IPS DF 6.9 (cell line): ENCODE results near the gene TCF4.

ENCODE experiments used
- DNase-seq: peaks from one replicate; pipeline ENCODE4 v3.0.0-alpha.2; 2013; ENCODE audit warnings: low read depth, low spot score
- H3K27ac ChIP-seq: one replicate; pipeline ENCODE4 v1.5.1; 2013; ENCODE audit warnings: low read length, control low read depth
- H3K27me3 ChIP-seq: 2 replicates; pipeline ENCODE4 v1.6.1; 2013; ENCODE audit warnings: mild to moderate bottlenecking, low read length; ENCODE audit not compliant: control insufficient read depth, insufficient read depth
- H3K36me3 ChIP-seq: 2 replicates; pipeline ENCODE4 v1.6.1; 2013; ENCODE audit warnings: low read length; ENCODE audit not compliant: control insufficient read depth, insufficient read depth
- H3K4me1 ChIP-seq: 2 replicates; pipeline ENCODE4 v1.6.1; 2013; ENCODE audit warnings: low read length; ENCODE audit not compliant: control insufficient read depth, insufficient read depth
- H3K4me3 ChIP-seq: 2 replicates; pipeline ENCODE4 v1.5.1; 2013; ENCODE audit warnings: mild to moderate bottlenecking, low read length
- H3K9me3 ChIP-seq: 2 replicates; pipeline ENCODE4 v1.6.1; 2013; ENCODE audit warnings: low read length, inconsistent platforms; ENCODE audit not compliant: control insufficient read depth, insufficient read depth
- WGBS: extraction: QIAGEN DNeasy Blood & Tissue Kit; methylation state at CpG from one replicate; pipeline ENCODE4 v1.1.7; 2013; ENCODE audit warnings: mixed read lengths, missing lambda C conversion rate; ENCODE audit not compliant: insufficient read length, insufficient coverage; 5-methylcytosine and 5-hydroxymethylcytosine counted together

TCF4 gene

GRCh38 chr18:55508651-55509050 is 79.3 kb downstream of the TCF4 start:
- WGBS, result 100% methylated on average over 2 of the region's 4 CpGs
- peaks cover 1% of the 10 kb centered on the region; the same call in 1 of the 2 replicates for H3K4me1 ChIP-seq
- H3K4me3 ChIP-seq, result no peak overlapping the region
- H3K9me3 ChIP-seq, result no peaks in the 10 kb centered on the region
- H3K27me3 ChIP-seq, result no peaks in the 10 kb centered on the region
- H3K36me3 ChIP-seq, result no peaks in the 10 kb centered on the region
- H3K27ac ChIP-seq, result no peak overlapping the region
- DNase-seq, result no peak

GRCh38 chr18:55506074-55506473 is 81.9 kb downstream of the TCF4 start:
- DNase-seq, result no peak
- Histone ChIP-seq H3K27me3 (no peaks in the 10 kb centered on the region), H3K9me3 (no peaks in the 10 kb centered on the region), H3K4me1 (peaks cover 1% of the 10 kb centered on the region; the same call in 1 of the 2 replicates), H3K4me3 (no peak overlapping the region), H3K36me3 (no peaks in the 10 kb centered on the region), H3K27ac (no peak overlapping the region)
- no CpG with 5 or more reads among the region's 1 CpG for WGBS

- WGBS, result no CpG with 5 or more reads among the region's 2 CpGs
- H3K27ac ChIP-seq, result no peak overlapping the region
- DNase-seq, result no peak
- H3K27me3 ChIP-seq, result no peaks in the 10 kb centered on the region
- H3K36me3 ChIP-seq, result no peaks in the 10 kb centered on the region
- H3K9me3 ChIP-seq, result no peaks in the 10 kb centered on the region
- H3K4me3 ChIP-seq, result no peak overlapping the region
- H3K4me1 ChIP-seq, result no peaks in the 10 kb centered on the region
Observed at GRCh38 chr18:55504808-55505207, 83.2 kb downstream of the TCF4 start.

GRCh38 chr18:55503167-55503820 is 84.7 kb downstream of the TCF4 start:
- H3K4me1 ChIP-seq, result no peaks in the 10 kb centered on the region
- no peaks in the 10 kb centered on the region for H3K36me3 ChIP-seq
- no peak overlapping the region for H3K27ac ChIP-seq
- H3K27me3 ChIP-seq, result no peaks in the 10 kb centered on the region
- H3K9me3 ChIP-seq, result no peaks in the 10 kb centered on the region
- no CpG with 5 or more reads among the region's 7 CpGs for WGBS
- DNase-seq, result no peak
- no peak overlapping the region for H3K4me3 ChIP-seq

- Histone ChIP-seq H3K4me3 (no peak overlapping the region), H3K27me3 (no peaks in the 10 kb centered on the region), H3K36me3 (no peaks in the 10 kb centered on the region), H3K4me1 (no peaks in the 10 kb centered on the region), H3K27ac (no peak overlapping the region), H3K9me3 (no peaks in the 10 kb centered on the region)
- WGBS, result no CpG with 5 or more reads among the region's 2 CpGs
- no peak for DNase-seq
Observed at GRCh38 chr18:55501982-55502710, 85.8 kb downstream of the TCF4 start.

GRCh38 chr18:55501579-55501978 is 86.4 kb downstream of the TCF4 start:
- Histone ChIP-seq H3K27ac (no peak overlapping the region), H3K9me3 (no peaks in the 10 kb centered on the region), H3K27me3 (no peaks in the 10 kb centered on the region), H3K36me3 (no peaks in the 10 kb centered on the region), H3K4me3 (no peak overlapping the region), H3K4me1 (no peaks in the 10 kb centered on the region)
- WGBS, result no CpG with 5 or more reads among the region's 3 CpGs
- DNase-seq, result no peak

GRCh38 chr18:55500316-55501086 is 87.5 kb downstream of the TCF4 start:
- DNase-seq, result no peak
- H3K4me1 ChIP-seq, result no peaks in the 10 kb centered on the region

GRCh38 chr18:55499526-55499925 is 88.5 kb downstream of the TCF4 start:
- Histone ChIP-seq H3K9me3 (no peaks in the 10 kb centered on the region), H3K27me3 (no peaks in the 10 kb centered on the region), H3K36me3 (no peaks in the 10 kb centered on the region), H3K4me3 (no peak overlapping the region), H3K27ac (no peak overlapping the region), H3K4me1 (no peaks in the 10 kb centered on the region)
- WGBS, result no CpG with 5 or more reads among the region's 3 CpGs
- DNase-seq, result no peak

More at GRCh38 chr18:55500316-55501086, 87.5 kb downstream of the TCF4 start:
- Histone ChIP-seq H3K27ac (no peak overlapping the region), H3K4me3 (no peak overlapping the region), H3K36me3 (no peaks in the 10 kb centered on the region), H3K9me3 (no peaks in the 10 kb centered on the region), H3K27me3 (no peaks in the 10 kb centered on the region)
- no CpG with 5 or more reads among the region's 4 CpGs for WGBS

- Histone ChIP-seq H3K36me3 (no peaks in the 10 kb centered on the region), H3K9me3 (no peaks in the 10 kb centered on the region), H3K4me1 (no peaks in the 10 kb centered on the region), H3K27me3 (no peaks in the 10 kb centered on the region), H3K4me3 (no peak overlapping the region), H3K27ac (no peak overlapping the region)
- DNase-seq, result no peak
- WGBS, result no CpG with 5 or more reads among the region's 5 CpGs
Observed at GRCh38 chr18:55497825-55498403, 90.1 kb downstream of the TCF4 start.

- no peak overlapping the region for H3K27ac ChIP-seq
- no peaks in the 10 kb centered on the region for H3K4me1 ChIP-seq
- no peaks in the 10 kb centered on the region for H3K27me3 ChIP-seq
- H3K4me3 ChIP-seq, result no peak overlapping the region
- no peak for DNase-seq
- H3K36me3 ChIP-seq, result no peaks in the 10 kb centered on the region
- no CpG with 5 or more reads among the region's 1 CpG for WGBS
- no peaks in the 10 kb centered on the region for H3K9me3 ChIP-seq
Observed at GRCh38 chr18:55494899-55495298, 93.1 kb downstream of the TCF4 start.
